GM19467 (cell line): ENCODE data around the gene SH3GL2.

Experiments
- ATAC-seq: cut with Tn5 transposase; IDR thresholded peaks from one replicate; pipeline ENCODE4 v1.9.1; 2021; ENCODE audit warnings: mild to moderate bottlenecking, moderate library complexity; ENCODE audit not compliant: unreplicated experiment

Gene SH3GL2

GRCh38 chr9:17609312-17610005 lies 30.6 kb downstream of the SH3GL2 start:
- ATAC-seq = no peak

- ATAC-seq = no peak
Measured at GRCh38 chr9:17611342-17611741, 32.5 kb downstream of the SH3GL2 start.

DNA sequence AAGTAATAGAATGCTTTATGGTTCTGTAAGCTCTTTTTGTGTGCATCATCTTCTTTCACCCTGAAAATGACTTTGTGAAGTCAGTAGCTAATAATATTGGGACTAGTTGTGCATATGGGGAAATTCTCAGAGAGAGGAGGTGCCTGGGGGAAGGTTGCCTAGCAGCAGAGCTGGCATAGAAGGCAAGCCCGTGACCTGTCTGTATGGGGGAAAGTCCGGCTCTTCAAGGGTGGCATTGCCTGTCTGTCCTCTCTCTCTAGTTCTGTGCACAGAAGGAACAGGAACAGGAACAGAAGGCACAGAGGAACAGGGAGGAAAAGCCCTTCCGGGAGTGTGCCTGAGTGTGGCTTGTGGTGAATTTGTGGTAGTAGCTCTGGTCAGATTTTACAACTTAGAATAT lies 33.1 kb downstream of the SH3GL2 start:
- ATAC-seq = no peak

GRCh38 chr9:17613758-17614157 lies 34.9 kb downstream of the SH3GL2 start:
- no peak for ATAC-seq

GRCh38 chr9:17614250-17614649 lies 35.4 kb downstream of the SH3GL2 start:
- no peak for ATAC-seq

- no peak for ATAC-seq
Measured at GRCh38 chr9:17614903-17615302, 36.0 kb downstream of the SH3GL2 start.

DNA sequence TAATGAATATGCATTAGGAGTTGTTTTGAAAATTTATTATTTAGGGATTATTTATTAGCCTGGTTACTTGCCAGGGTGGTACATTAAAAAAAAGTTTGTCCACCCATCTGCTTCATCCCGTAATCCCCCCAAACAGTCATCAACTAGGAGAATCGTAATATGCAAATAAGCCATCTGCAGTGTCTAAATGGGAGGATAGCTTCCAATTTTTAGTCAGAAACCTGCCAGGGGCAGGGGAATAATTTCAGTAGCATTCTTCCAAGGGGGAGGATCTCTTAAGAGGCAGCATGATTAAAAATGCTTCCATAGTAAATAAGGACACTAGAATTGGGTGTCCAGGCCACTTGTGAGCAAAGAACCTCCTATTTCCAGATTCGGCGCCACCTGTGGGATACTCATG lies 43.3 kb downstream of the SH3GL2 start:
- ATAC-seq = no peak

DNA sequence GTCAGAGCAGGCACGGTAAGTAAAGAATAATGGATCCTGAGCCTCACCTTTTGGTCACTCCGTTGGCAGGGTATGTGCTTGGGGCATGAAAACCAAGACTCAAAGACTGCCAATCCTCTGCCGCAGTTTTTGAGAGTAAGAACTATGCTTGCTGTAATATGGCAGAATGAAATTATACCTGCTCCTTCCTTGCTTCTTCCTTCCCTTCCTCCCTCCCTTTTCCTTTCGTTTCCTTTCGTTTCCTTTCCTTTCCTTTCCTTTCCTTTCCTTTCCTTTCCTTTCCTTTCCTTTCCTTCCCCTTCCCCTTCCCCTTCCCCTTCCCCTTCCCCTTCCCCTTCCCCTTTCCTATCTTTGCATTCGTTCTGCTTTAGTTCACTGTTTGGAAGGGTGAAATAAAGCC lies 43.9 kb downstream of the SH3GL2 start:
- ATAC-seq = no peak

DNA sequence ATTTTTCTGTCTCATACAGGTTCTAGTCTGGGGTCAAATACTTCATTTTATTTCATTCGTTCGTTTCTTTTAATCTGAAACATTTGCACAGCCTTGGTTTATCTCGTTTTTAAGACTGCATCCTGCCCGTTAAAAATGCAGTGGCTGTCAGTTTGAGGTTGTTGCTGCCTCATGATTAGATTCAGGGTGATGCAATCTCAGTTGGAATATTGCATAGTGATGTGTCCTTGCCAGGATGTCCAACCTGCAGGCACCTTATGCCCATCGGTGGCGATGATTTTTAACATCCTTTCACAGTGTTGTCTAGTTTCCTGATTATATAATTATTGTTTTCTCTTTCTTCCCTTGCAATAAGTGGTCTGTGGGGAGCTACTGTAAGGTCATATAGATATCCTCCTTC lies 45.1 kb downstream of the SH3GL2 start:
- no peak for ATAC-seq

DNA sequence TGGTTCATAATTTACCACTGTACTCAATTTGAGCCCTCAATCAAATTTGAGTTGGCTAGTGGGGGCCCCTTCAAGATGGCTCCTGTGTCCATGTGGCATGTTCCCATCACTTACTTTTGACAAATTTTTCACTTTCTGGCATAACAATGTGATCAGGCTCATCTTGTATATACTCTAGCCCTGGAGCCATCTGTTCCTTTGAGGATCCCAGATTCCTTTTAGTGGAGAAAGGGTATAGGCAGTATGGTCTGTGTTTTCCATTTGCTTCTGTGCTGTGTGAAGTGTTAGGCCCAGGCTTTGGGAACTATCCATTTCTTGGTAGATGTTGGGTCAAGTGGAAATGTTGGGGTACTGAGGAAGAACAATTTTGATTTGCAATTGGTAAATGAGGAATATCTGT lies 45.7 kb downstream of the SH3GL2 start:
- no peak for ATAC-seq

DNA sequence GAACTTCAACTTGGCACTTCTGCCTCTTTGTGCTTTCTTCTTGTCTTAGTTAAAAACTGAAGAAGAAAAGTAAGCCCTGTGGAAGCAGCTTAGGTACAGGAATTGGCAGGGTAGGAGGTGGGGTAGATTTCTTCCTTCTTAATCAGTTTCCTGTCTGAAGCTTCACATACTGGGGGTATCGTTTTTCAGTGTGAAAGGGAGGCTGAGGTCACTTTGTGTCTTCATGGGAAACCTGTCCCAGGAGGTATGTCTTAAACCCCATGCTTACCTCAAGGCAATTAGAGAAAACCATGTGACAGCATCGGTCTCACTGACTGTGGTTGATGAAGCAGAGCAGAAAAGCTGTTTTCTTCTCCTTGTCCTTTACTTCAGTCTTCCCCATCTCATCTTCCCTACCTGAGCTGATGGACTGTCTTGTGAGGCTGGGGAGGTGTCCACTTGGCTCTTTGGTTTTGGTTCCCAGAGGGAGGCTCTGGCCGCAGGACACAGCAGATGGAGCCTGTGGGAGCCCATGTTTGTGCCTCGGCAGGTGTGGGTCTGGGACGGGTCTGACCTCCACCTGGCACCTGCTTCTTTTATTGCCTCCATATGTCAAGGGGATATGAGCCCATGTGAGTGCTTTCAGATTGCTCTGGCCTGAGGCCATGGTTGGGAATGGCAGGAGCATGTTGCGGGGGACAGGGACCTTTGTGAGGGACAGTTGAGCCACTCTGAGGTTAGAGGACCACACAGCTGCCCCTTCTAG lies 47.0 kb downstream of the SH3GL2 start:
- no peak for ATAC-seq

GRCh38 chr9:17627641-17628040 lies 48.8 kb downstream of the SH3GL2 start:
- ATAC-seq = no peak

DNA sequence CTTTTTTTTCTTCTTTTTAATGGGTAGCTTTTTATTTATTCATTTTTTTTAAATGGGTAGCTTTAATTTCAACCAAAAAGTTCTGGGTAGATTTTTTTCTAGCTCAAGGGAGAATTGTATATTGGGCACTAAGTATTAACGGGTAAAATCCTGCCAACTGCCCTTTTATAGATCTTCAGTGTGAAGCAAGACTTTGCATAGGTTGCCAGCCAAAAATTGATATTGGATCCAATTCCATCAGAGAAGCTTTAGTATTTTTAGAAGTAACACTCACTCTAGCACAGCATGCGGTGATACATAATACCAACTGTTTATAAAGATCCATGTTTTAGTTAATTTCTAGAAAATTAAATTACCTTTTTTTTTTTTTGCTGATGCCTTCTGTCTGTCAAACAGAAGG lies 49.8 kb downstream of the SH3GL2 start:
- no peak for ATAC-seq

- no peak for ATAC-seq
Measured at GRCh38 chr9:17630531-17630949, 51.7 kb downstream of the SH3GL2 start.

GRCh38 chr9:17631396-17631795 lies 52.5 kb downstream of the SH3GL2 start:
- no peak for ATAC-seq

- ATAC-seq = no peak
Measured at GRCh38 chr9:17632994-17633393, 54.1 kb downstream of the SH3GL2 start.

- ATAC-seq = no peak
Measured at GRCh38 chr9:17635115-17635890, 56.4 kb downstream of the SH3GL2 start.

GRCh38 chr9:17636349-17636748 lies 57.5 kb downstream of the SH3GL2 start:
- no peak for ATAC-seq

DNA sequence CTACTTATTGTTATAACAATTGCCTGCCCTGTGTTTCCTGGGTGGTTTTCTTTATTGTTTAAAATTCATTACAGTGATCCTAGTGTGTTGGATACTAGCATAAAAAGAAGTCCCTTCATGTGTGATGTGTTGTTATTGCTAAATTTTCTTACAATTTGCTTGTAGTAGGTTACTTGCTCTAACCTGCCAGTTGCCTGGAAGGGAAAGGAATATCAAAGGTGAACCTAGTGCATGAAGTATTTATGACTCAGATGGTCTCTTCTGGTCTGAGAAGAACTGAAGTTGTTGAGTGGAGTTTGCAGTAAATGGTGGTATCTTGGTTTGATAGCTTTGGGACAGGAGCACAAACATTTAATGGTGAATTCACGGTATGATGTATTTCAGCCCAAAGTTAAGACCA lies 58.0 kb downstream of the SH3GL2 start:
- ATAC-seq = no peak

GRCh38 chr9:17637229-17637628 lies 58.4 kb downstream of the SH3GL2 start:
- no peak for ATAC-seq

DNA sequence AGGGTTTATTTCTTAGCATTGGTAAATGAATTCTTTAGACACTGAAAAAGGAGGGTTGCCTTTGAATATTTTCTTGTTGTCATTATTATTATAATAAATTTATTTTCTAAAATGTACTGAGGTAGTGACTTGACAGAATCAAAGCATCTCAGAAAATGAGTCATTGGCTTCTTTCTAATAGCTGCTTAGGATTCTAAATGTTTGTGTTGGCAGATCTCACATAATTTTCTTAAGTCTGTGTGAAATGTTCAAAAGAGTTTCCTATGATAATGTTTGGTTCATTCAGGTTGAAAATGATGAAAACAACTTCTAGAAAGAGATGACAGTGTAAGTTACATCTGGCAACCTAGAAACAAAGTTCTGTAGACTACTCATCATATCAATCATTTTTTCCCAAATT lies 69.7 kb downstream of the SH3GL2 start:
- no peak for ATAC-seq

DNA sequence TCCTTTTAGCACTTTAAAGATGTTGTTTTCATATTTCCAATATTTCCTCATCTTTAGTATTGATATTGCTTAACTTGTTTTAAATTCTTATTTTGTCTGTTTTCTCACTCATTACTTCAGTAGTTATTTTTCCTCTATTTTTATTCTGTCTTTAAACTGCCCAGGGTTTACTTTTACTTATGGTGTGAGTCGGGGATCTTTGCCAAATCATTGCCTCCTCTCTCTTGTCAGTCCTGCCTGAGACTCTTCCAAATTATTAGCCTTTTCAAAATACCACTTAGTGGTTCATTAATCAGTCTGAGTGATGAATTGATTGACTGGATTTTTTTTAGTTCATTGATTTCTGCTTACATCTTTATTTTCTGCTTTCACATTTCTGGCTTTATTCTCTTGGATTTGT lies 72.9 kb downstream of the SH3GL2 start:
- no peak for ATAC-seq
